K562 (cell line): Measurements from ENCODE around the gene HOXB8. TPM values are rescaled to one million over a fixed set of nuclear protein-coding genes. Genes with fewer than 3 reads are reported as not detected.

Experiments
- CBX1 ChIP-seq: sonication (generic); IDR thresholded peaks from 2 replicates; pipeline ENCODE4 v1.6.1; 2016; ENCODE audit warnings: antibody characterized with exemption, low read depth, mild to moderate bottlenecking
- FOXM1 ChIP-seq, 2 experiments: fragments of 450-650 bp in 1 of 2; sonication (generic) in 1 of 2; formaldehyde crosslinking in 1 of 2; IDR thresholded peaks; 2 replicates each; pipeline versions ENCODE4 v1.6.1 to v1.9.0; 2017 to 2022; ENCODE audit warnings: low read depth in 2 of 2, mild to moderate bottlenecking in 2 of 2, missing genetic modification reagents in 1 of 2, moderate library complexity in 1 of 2
- HSF4 ChIP-seq: fragments of 250-450 bp; sonication (Bioruptor Pico); IDR thresholded peaks from 2 replicates; pipeline ENCODE4 v2.1.2; 2022; ENCODE audit warnings: mild to moderate bottlenecking, moderate library complexity, borderline replicate concordance
- KAT2B ChIP-seq: IDR thresholded peaks from one replicate; pipeline ENCODE4 v1.6.1; 2012; ENCODE audit warnings: low read depth, mild to moderate bottlenecking, control low read depth, inconsistent platforms, low read length, moderate library complexity
- SAFB2 ChIP-seq: fragments of 200-400 bp; formaldehyde crosslinking; IDR thresholded peaks from 2 replicates; pipeline ENCODE4 v1.6.1; 2018; ENCODE audit warnings: borderline replicate concordance, low read length, low read depth, moderate library complexity; ENCODE audit not compliant: severe bottlenecking
- ZBTB7A ChIP-seq: IDR thresholded peaks from 2 replicates; pipeline ENCODE4 v1.6.1; 2011; ENCODE audit warnings: low read depth, mild to moderate bottlenecking, low read length, moderate library complexity, borderline replicate concordance; ENCODE audit not compliant: control insufficient read depth
- ZNF212 ChIP-seq: fragments of 450-650 bp; formaldehyde crosslinking; IDR thresholded peaks from 2 replicates; pipeline ENCODE4 v1.4.0; 2020; ENCODE audit warnings: mild to moderate bottlenecking
- ZNF347 ChIP-seq: fragments of 450-650 bp; formaldehyde crosslinking; IDR thresholded peaks from 2 replicates; pipeline ENCODE4 v1.4.0; 2020; ENCODE audit warnings: low read depth, mild to moderate bottlenecking, moderate library complexity
- polyA plus RNA-seq, 8 experiments: library from polyadenylated mRNA; depleted of rRNA in 4 of 8; stranded (reverse) in 5 of 8; unstranded in 3 of 8; fragments of >200 nt; fragmentation: Nextera tagmentation in 2 of 8; fragmentation: Illumina TruSeq in 1 of 8; extraction: Ambion mirVana in 2 of 8; extraction: Trizol in 1 of 8; gene quantifications; 2 replicates each; pipeline versions ENCODE4 v1.2.1 to v1.2.3, GENCODE V29; 2011 to 2014; ENCODE audit warnings: inconsistent platforms in 1 of 8, missing spikeins in 1 of 8
- total RNA-seq, 7 experiments: library from RNA; depleted of rRNA in 6 of 7; stranded (reverse); fragments of >200 nt in 6 of 7; fragmentation: Illumina TruSeq in 2 of 7; extraction: Trizol in 2 of 7; gene quantifications; 2 replicates each; pipeline versions ENCODE4 v1.2.1 to v1.2.3, GENCODE V29; 2011 to 2021; ENCODE audit warnings: low replicate concordance in 1 of 7
- TF ChIP-seq, protein P1 (sequence below), 3 experiments: fragments of 200-800 bp in 1 of 3; fragments of 250-450 bp in 1 of 3; fragments of 450-650 bp in 1 of 3; sonication (Bioruptor Pico) in 1 of 3; sonication (Bioruptor generic) in 1 of 3; formaldehyde crosslinking in 1 of 3; IDR thresholded peaks; 2 replicates each; pipeline versions ENCODE4 v1.6.1 to v1.8.0; 2016 to 2022; ENCODE audit warnings: mild to moderate bottlenecking in 2 of 3, missing genetic modification characterization in 2 of 3, missing compliant biosample characterization in 1 of 3, moderate library complexity in 1 of 3
- TF ChIP-seq, protein P2 (sequence below), 2 experiments: fragments of 450-650 bp; IDR thresholded peaks; 2 replicates each; pipeline ENCODE4 v1.6.1; 2016; ENCODE audit warnings: mild to moderate bottlenecking in 2 of 2, borderline replicate concordance in 1 of 2, low read depth in 1 of 2, moderate library complexity in 1 of 2

Gene HOXB8
- total and polyA plus RNA-seq, 9 of the 15 experiments (the other 6 are each of a cell fraction or from before 2014, with no cell fraction given) = 0.52 to 23.8 (median 3.6) TPM

DNA sequence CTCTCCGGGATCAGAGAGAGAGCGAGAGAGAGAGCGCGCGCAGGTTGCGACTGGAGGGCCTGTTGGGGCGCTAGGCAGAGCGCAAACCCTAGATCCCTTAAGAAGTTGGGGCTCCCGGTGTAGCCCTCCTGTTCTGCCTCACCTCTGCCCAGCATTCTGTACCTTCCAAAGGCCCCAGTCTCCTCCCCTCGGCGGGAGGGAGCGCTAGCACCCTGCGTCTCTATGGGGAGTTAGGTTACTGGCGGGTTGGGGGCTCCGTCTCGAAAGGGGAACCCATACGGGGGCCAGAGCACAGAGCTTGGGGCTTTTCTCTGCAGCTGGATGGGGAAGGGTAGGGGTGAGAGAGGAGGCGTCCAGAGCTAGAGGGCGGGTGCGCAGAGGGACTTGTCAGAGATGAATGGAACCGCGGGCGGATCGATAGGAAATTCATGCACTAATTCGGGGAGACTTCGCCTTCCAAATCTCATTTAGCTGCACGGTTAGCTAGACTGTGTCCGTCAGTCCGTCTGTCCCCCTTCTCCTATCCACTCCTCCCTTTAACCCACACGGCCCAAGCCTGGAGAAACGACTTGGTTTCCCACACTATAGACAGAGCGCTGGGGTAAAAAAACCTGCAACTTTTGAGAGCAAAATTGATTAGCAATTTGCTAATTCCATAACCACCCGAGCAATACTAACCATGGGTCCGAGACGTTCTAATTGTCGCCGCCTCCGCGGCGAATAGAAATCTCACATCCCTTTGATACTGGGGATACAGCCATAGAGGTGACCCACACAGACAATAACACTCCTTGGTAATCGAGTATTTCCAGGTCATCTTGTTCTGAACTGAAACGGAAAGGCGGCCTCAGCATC lies 36.2 kb downstream of the HOXB8 start (continued):
- TF ChIP-seq, protein P1, sequence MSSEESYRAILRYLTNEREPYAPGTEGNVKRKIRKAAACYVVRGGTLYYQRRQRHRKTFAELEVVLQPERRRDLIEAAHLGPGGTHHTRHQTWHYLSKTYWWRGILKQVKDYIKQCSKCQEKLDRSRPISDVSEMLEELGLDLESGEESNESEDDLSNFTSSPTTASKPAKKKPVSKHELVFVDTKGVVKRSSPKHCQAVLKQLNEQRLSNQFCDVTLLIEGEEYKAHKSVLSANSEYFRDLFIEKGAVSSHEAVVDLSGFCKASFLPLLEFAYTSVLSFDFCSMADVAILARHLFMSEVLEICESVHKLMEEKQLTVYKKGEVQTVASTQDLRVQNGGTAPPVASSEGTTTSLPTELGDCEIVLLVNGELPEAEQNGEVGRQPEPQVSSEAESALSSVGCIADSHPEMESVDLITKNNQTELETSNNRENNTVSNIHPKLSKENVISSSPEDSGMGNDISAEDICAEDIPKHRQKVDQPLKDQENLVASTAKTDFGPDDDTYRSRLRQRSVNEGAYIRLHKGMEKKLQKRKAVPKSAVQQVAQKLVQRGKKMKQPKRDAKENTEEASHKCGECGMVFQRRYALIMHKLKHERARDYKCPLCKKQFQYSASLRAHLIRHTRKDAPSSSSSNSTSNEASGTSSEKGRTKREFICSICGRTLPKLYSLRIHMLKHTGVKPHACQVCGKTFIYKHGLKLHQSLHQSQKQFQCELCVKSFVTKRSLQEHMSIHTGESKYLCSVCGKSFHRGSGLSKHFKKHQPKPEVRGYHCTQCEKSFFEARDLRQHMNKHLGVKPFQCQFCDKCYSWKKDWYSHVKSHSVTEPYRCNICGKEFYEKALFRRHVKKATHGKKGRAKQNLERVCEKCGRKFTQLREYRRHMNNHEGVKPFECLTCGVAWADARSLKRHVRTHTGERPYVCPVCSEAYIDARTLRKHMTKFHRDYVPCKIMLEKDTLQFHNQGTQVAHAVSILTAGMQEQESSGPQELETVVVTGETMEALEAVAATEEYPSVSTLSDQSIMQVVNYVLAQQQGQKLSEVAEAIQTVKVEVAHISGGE (CRISPR knock-in tag; IDR thresholded peaks at IDR 0.05) = peak in 1 of 3 experiments; percentile 10; a peak in 1 of 6 replicates
- no peak for TF ChIP-seq KAT2B
- TF ChIP-seq, protein P2, sequence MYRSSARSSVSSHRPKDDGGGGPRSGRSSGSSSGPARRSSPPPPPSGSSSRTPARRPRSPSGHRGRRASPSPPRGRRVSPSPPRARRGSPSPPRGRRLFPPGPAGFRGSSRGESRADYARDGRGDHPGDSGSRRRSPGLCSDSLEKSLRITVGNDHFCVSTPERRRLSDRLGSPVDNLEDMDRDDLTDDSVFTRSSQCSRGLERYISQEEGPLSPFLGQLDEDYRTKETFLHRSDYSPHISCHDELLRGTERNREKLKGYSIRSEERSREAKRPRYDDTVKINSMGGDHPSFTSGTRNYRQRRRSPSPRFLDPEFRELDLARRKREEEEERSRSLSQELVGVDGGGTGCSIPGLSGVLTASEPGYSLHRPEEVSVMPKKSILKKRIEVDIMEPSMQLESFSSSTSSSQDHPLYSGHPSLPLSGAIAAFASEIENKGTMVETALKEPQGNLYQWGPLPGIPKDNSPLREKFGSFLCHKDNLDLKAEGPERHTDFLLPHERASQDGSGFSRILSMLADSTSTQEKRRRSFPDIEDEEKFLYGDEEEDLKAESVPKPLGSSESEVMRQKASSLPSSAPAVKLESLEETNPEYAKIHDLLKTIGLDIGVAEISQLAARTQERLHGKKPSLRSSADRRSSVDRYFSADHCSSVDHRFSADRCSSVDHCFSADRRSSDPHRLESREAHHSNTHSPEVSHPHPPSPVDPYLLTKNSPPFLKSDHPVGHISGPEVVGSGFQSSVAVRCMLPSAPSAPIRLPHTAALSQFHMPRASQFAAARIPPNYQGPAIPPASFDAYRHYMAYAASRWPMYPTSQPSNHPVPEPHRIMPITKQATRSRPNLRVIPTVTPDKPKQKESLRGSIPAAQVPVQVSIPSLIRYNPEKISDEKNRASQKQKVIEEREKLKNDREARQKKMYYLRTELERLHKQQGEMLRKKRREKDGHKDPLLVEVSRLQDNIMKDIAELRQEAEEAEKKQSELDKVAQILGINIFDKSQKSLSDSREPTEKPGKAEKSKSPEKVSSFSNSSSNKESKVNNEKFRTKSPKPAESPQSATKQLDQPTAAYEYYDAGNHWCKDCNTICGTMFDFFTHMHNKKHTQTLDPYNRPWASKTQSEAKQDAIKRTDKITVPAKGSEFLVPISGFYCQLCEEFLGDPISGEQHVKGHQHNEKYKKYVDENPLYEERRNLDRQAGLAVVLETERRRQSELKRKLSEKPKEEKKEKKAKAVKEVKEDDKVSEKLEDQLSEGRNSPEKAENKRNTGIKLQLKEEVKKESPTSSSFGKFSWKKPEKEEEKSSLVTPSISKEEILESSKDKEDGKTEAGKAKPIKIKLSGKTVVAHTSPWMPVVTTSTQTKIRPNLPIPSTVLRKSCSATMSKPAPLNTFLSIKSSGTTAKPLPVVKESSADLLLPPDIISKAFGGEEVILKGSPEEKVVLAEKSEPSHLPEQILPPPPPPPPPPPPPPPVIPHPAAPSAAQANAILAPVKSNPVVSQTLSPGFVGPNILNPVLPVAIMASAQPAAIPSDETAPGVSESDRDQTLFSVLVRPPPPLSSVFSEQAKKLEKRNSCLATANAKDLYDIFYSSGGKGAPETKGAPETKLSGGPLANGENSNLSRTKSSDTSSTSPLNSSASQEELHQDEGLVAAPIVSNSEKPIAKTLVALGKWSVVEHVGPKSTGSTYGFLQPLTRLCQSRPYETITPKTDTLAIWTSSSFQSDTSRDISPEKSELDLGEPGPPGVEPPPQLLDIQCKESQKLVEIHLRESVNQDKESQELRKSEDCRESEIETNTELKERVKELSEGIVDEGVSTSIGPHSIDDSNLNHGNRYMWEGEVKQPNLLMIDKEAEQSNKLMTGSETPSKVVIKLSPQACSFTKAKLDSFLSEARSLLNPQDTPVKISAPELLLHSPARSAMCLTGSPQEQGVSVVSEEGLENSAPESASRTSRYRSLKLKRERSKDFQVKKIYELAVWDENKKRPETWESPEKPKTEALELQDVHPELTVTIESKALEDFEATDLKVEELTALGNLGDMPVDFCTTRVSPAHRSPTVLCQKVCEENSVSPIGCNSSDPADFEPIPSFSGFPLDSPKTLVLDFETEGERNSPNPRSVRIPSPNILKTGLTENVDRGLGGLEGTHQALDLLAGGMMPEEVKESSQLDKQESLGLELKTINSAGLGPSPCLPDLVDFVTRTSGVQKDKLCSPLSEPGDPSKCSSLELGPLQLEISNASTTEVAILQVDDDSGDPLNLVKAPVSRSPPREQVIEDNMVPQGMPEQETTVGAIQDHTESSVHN (IDR thresholded peaks at IDR 0.05; ENCODE audit: borderline replicate concordance in 1 of 2, low read depth in 1 of 2) = no peak; a peak in 1 of 4 replicates
- TF ChIP-seq CBX1 = 0 out of 2 replicates have a peak, but pooled peaks have one; percentile 24
- TF ChIP-seq SAFB2 = no peak
- TF ChIP-seq HSF4 = no peak
- TF ChIP-seq ZBTB7A = peak; percentile 82; the same call in 1 of the 2 replicates
- TF ChIP-seq ZNF212 = no peak
- TF ChIP-seq ZNF347 (CRISPR knock-in tag) = 0 out of 2 replicates have a peak, but pooled peaks have one; percentile 49
- no peak for TF ChIP-seq FOXM1 (IDR thresholded peaks at IDR 0.05; ENCODE audit: low read depth)
- TF ChIP-seq FOXM1 (CRISPR knock-in tag; IDR thresholded peaks at IDR 0.05; ENCODE audit: low read depth) = no peak
